Anterior cingulate cortex (tissue), 58 donors: ENCODE data around the gene ABHD1.

Experiments
- DNase-seq, 58 donors: peaks; one replicate each; lab custom pipeline; 2025; lab: John Stamatoyannopoulos, UW

ABHD1 gene

GRCh38 chr2:27133195-27133875 lies 9.7 kb downstream of the ABHD1 start:
- peak in 1 of 58 donors; percentile 15 for DNase-seq

- peak; percentile 75 to 97 (median 93) for DNase-seq
These were observed 10.5 kb downstream of the ABHD1 start, which contains the start of gene PREB for GRCh38 chr2:27133905-27134780. Gene PREB, minus strand, starts transcription at chr2:27134636. Its CDS starts 215 bp downstream, at chr2:27134421.

- DNase-seq, result no peak
These were observed 11.3 kb downstream of the ABHD1 start for GRCh38 chr2:27134781-27135477.

DNA sequence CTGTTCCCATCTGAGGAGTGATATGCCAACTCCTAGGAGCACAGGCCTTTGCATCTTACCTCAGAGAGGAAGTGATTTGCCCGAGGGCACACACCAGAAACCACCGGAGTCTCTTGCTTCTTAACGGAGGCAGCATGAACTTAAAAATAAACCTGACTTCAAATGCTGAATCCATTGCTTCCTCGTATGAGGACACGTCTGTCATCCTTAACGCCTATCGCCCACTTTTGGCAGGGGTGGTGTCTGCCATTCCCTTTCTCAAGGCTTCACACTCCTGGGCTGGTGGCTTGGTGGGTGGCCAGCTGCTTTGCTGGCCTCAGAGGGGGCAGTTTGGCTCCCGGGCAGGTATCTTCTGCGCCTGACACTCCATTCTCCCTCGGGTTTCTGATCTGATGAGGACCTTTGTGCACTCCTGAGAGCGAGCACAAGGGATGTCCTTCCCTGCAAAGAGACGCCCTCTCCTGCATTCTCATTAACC lies 11.9 kb downstream of the ABHD1 start:
- DNase-seq, result no peak

DNA sequence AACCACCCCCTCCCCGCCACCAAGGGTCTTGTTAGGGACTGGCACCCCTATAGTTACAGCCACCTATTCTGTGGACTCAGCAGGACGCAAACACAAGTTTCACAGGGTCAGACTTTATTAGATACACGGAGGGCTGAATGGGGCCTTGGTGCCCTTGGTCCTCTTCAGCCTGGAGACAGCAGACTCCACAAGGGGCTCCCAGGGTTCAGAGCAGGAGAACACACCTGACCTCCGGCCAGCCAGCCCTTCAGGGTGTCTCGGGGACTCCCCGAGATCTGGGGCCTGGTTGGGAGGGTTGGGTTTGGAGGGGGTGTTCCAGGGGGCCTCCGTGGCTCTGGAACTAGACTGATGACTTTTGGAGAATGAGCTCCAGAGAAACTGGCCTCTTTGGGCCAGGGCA lies 13.1 kb downstream of the ABHD1 start:
- DNase-seq, result no peak

DNA sequence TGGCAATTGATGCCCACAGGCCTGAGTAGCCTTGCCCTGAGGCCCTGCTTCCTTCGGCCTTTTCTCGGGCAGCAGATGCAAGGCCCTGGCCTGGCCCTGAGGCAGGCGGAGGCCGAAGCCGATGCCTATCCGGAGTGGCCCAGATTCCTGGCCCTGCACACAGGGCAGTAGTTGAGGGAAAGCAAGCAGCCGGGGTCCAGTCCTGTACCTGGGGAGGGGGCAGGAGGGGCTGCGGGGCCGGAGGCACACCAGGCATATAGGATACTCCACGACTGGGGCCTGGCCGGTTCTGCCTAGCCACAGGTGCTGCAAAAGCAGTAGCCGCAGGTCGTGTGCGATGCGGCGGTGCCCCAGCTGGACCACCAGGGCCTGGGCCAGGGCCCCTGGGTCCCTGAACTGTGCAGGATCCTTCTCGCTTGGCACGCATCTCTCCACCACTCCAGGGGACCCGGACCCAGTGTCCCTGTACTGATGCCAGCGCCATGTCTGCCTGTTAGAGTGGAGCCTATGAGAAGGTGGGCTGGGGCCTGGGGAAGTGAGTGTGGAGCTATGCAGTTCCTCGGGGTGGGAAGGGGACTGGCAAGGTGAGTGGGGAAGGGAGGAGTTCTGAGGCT lies 13.8 kb downstream of the ABHD1 start:
- no peak for DNase-seq

GRCh38 chr2:27138111-27138510 lies 14.5 kb downstream of the ABHD1 start:
- no peak for DNase-seq

- no peak for DNase-seq
These were observed 15.7 kb downstream of the ABHD1 start, which contains the start of gene PRR30 for GRCh38 chr2:27139310-27139709. Gene PRR30, minus strand, starts transcription at chr2:27139410. Its CDS starts 1,081 bp downstream, at chr2:27138329.

- DNase-seq, result no peak
These were observed 19.7 kb downstream of the ABHD1 start for GRCh38 chr2:27143285-27143684.

DNA sequence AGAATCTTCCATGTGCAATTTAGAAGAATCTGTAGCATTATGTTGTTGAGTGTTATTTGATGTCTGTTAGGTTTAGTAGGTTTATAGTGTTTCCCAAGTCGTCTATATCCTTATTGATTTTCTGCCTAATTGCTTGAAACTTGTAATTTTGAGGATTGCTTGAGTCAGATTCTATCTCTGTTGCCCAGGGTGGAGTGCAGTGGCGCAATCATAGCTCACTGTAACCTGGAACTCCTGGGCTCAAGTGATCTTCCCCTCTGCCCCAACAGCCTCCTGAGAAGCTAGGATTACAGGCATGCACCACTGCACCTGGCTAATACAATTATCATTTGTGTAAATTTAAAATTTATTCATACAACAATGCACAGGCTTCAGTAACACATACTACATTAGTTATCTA lies 22.1 kb downstream of the ABHD1 start:
- no peak for DNase-seq

DNA sequence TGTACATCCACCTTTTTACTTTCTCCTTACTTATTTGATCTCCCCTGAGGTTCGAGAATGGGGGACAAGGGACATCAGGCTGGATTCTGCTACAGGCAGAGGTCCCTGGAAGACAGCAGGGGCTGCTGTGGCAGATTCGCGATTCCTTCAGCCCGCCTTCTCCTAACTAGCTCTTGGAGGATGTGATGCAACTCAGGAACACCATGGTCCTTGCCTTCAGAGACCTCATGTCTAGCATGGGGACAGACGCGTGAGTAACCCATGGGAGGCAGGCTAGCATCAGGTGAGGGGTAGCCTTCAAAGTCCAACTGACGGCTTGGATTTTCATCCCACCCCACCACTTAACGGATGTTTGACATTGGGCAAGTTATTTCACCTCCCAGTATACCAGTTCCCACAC lies 24.3 kb downstream of the ABHD1 start:
- no peak for DNase-seq

- DNase-seq, result no peak
These were observed 25.3 kb downstream of the ABHD1 start, which contains the start of gene TCF23 for GRCh38 chr2:27148801-27149439. Gene TCF23, plus strand, starts transcription at chr2:27149004. Its CDS starts 130 bp downstream, at chr2:27149134.

GRCh38 chr2:27149570-27150405 lies 26.2 kb downstream of the ABHD1 start:
- no peak for DNase-seq

- no peak for DNase-seq
These were observed 27.1 kb downstream of the ABHD1 start for GRCh38 chr2:27150639-27151230.

GRCh38 chr2:27152102-27152795 lies 28.6 kb downstream of the ABHD1 start:
- no peak for DNase-seq

DNA sequence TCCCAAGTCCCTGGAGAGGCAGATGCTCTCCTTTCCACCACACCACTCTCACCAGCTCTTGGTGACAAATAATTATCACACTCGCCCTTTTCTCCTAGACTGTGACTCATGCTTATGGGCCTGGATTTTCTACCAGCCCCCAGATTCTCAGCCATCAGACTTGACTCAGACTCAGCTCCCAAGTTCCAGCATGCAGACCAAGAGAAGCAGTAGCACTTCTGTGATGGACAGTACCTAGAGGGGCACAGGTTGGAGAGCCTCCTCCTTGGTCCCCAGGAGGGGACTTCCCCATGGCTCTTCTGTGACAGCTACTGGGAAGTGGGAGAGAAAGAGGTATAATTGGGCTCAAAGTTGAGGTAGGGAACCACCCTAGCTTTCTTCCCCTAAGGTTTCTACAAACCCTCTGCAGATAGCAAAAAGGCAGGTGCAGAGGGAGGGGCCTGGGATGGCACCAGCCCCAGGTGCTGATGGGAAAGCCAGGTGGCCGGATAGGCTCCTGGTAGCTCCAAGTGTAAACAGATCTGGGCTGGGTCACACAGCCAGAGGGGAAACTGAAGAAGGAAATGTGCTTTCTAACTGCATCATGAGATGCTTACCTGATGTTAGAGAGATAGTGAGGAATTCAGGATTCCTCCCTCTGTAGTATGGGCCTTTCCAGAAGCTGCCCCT lies 29.3 kb downstream of the ABHD1 start:
- peak in 1 of 58 donors; percentile 37 for DNase-seq

DNA sequence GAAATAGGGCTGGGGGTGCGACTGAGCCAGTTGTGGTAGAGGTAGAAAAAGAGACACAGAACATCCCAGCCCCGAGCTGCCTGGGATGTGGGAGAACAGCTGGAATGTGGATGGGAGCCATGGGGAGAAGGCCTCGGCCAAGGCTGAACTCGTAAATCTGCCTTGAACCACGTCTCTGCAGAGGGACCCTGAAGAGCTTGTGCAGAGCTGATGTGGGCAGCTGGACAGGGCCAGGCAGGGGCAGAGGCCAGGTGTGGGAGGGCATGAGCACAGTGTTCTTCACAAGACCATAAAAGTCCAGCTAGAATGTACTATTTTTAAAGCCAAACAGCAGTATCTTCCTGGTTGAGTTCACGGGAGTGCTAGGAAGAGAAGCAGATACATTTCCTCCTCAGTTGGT lies 30.9 kb downstream of the ABHD1 start:
- DNase-seq, result no peak
